Hepatocyte (in vitro differentiated cells): Measurements from ENCODE around the gene NUDT17. TPM values are rescaled to one million over a fixed set of nuclear protein-coding genes. Genes with fewer than 3 reads are reported as not detected.

Experiments used
- DNase-seq: peaks from one replicate; pipeline ENCODE4 v3.0.0-alpha.2; 2016; ENCODE audit warnings: low spot score
- H2AFZ ChIP-seq: fragments of 200-600 bp; sonication (generic); 2 replicates; pipeline ENCODE4 v1.6.0; 2016; ENCODE audit warnings: antibody characterized with exemption, mild to moderate bottlenecking
- H3K27ac ChIP-seq: fragments of 200-600 bp; sonication (generic); 2 replicates; pipeline ENCODE4 v1.5.1; 2016; ENCODE audit warnings: mild to moderate bottlenecking
- H3K27me3 ChIP-seq: fragments of 200-600 bp; sonication (generic); 2 replicates; pipeline ENCODE4 v1.6.1; 2016
- H3K36me3 ChIP-seq: fragments of 200-600 bp; sonication (generic); replicated peaks from 2 replicates; pipeline ENCODE4 v1.5.1; 2016; ENCODE audit warnings: low read depth; ENCODE audit not compliant: insufficient read depth
- H3K4me1 ChIP-seq: fragments of 200-600 bp; sonication (generic); 2 replicates; pipeline ENCODE4 v1.5.1; 2016; ENCODE audit warnings: mild to moderate bottlenecking, moderate library complexity; ENCODE audit not compliant: insufficient read depth
- H3K4me2 ChIP-seq: fragments of 200-600 bp; sonication (generic); 2 replicates; pipeline ENCODE4 v1.6.0; 2016
- H3K4me3 ChIP-seq: fragments of 200-600 bp; sonication (generic); 2 replicates; pipeline ENCODE4 v1.5.1; 2016; ENCODE audit warnings: mild to moderate bottlenecking
- H3K79me2 ChIP-seq: fragments of 200-600 bp; sonication (generic); 2 replicates; pipeline ENCODE4 v1.6.0; 2017; ENCODE audit warnings: mild to moderate bottlenecking
- H3K9me2 ChIP-seq: fragments of 200-600 bp; sonication (generic); replicated peaks from 2 replicates; pipeline ENCODE4 v1.6.0; 2017; ENCODE audit warnings: mild to moderate bottlenecking; ENCODE audit not compliant: insufficient read depth
- H3K9me3 ChIP-seq: fragments of 200-600 bp; sonication (generic); 2 replicates; pipeline ENCODE4 v1.5.1; 2016; ENCODE audit warnings: low read depth, mild to moderate bottlenecking
- H4K20me1 ChIP-seq: fragments of 200-600 bp; sonication (generic); 2 replicates; pipeline ENCODE4 v1.6.0; 2016; ENCODE audit warnings: mild to moderate bottlenecking; ENCODE audit not compliant: insufficient read depth, poor library complexity, severe bottlenecking
- EZH2 ChIP-seq: fragments of 200-600 bp; sonication (generic); IDR thresholded peaks from 2 replicates; pipeline ENCODE4 v1.6.1; 2016; ENCODE audit warnings: antibody characterized with exemption, mild to moderate bottlenecking, borderline replicate concordance
- EZH2phosphoT487 ChIP-seq: fragments of 200-600 bp; sonication (generic); IDR thresholded peaks from one replicate; pipeline ENCODE4 v1.6.1; 2018; ENCODE audit warnings: antibody characterized with exemption, mild to moderate bottlenecking, low read depth, moderate library complexity; ENCODE audit not compliant: unreplicated experiment, severe bottlenecking
- WGBS: methylation state at CpG from one replicate; pipeline ENCODE4 v1.1.6; 2016; ENCODE audit warnings: low lambda C conversion rate; ENCODE audit errors: missing lambda C conversion rate; 5-methylcytosine and 5-hydroxymethylcytosine counted together
- polyA plus RNA-seq: library from polyadenylated mRNA; unstranded; fragments of >200 nt; fragmentation: Nextera tagmentation; extraction: Ambion mirVana; gene quantifications from 2 replicates; pipeline ENCODE4 v1.2.1, GENCODE V29; 2016
- total RNA-seq: library from RNA; depleted of rRNA; stranded (reverse); fragments of >200 nt; gene quantifications from 2 replicates; pipeline ENCODE4 v1.2.3, GENCODE V29; 2014
- TF ChIP-seq, protein P1 (sequence below): fragments of 200-600 bp; sonication (generic); IDR thresholded peaks from 2 replicates; pipeline ENCODE4 v1.5.1; 2016; ENCODE audit warnings: antibody characterized with exemption, mild to moderate bottlenecking; ENCODE audit not compliant: poor library complexity

The NUDT17 gene
- total and polyA plus RNA-seq, 2 experiments from 2014 or later: 1.3 to 5.2 TPM

DNA sequence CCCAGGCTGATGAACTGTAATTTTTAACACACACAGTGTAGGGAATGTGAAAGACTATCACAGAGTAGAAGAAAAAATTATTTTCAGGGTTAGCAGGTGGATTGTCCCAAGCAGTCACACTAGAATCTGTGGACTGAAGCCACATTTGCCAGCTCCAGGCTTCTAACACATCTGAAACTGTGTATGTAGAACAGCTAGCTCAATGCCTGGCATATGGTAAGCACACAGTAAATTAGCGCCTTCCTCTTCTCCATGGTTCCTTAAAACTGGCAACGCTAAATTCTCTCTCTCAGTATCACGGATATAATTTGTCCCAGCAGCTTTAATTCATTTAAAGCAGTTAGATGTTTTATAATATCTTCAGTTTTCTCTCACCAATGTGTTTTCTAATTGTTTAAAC lies 2.4 kb upstream of the NUDT17 start:
- no peaks in the 10 kb centered on the region for H3K79me2 ChIP-seq
- H3K4me1 ChIP-seq: peaks cover 5% of the 10 kb centered on the region
- H3K36me3 ChIP-seq: no peaks in the 10 kb centered on the region
- TF ChIP-seq EZH2 (no peak), EZH2phosphoT487 (no peak)
- TF ChIP-seq, protein P1, sequence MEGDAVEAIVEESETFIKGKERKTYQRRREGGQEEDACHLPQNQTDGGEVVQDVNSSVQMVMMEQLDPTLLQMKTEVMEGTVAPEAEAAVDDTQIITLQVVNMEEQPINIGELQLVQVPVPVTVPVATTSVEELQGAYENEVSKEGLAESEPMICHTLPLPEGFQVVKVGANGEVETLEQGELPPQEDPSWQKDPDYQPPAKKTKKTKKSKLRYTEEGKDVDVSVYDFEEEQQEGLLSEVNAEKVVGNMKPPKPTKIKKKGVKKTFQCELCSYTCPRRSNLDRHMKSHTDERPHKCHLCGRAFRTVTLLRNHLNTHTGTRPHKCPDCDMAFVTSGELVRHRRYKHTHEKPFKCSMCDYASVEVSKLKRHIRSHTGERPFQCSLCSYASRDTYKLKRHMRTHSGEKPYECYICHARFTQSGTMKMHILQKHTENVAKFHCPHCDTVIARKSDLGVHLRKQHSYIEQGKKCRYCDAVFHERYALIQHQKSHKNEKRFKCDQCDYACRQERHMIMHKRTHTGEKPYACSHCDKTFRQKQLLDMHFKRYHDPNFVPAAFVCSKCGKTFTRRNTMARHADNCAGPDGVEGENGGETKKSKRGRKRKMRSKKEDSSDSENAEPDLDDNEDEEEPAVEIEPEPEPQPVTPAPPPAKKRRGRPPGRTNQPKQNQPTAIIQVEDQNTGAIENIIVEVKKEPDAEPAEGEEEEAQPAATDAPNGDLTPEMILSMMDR: no peak
- DNase-seq: no peak
- H3K9me3 ChIP-seq: no peaks in the 10 kb centered on the region
- no peaks in the 10 kb centered on the region for H3K9me2 ChIP-seq
- H3K27ac ChIP-seq: no peak overlapping the region
- WGBS: 96% methylated on average over 3 of the region's 3 CpGs
- H4K20me1 ChIP-seq: no peaks in the 10 kb centered on the region
- no peak overlapping the region for H2AFZ ChIP-seq
- H3K4me3 ChIP-seq: no peak overlapping the region
- no peaks in the 10 kb centered on the region for H3K27me3 ChIP-seq
- H3K4me2 ChIP-seq: no peak overlapping the region

DNA sequence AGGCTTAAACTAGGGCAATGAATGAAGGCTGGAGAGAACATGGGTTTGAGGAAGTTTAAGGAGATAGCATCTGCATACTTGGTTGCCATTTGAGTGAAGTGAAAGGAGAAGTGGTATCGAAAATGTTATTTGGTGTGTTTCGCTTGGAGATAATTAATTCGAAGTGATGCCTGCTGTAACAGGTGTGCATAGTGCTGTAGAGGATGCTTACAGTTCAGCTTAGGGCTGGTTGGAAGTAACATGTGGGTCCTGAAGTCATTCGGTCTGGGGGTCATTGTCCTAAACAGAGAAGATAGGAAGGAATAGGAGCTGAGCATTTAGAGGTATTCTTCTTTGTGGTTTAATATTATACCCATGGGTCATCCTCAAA lies 301 bp upstream of the NUDT17 start:
- H2AFZ ChIP-seq: peak overlapping the region; percentile 90
- WGBS: 32% methylated on average over 4 of the region's 4 CpGs
- H3K79me2 ChIP-seq: no peaks in the 10 kb centered on the region

DNA sequence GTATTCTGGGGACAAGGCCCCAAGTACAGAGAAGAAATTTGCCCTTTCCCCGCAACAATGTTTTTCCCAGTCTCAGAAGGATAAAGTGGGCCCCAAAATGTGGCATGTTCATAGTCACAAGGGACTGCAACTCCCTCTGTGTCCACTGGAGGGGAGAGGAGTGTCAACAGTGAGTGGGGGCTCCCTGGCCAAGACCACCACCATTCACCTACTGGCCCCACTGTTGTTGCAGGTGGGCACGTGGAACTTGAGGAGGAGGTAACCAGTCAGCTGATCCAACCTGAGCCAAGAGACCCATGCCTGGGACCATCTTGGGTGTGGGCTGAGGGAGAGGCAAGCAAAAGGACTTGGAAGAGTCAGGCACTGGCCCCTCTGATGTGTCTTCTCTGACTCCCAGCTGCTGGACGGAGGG lies 777 bp downstream of the NUDT17 start:
- Histone ChIP-seq H3K9me2 (no peaks in the 10 kb centered on the region), H3K27ac (peak overlapping the region; percentile 60), H3K9me3 (no peaks in the 10 kb centered on the region), H3K79me2 (no peaks in the 10 kb centered on the region), H3K27me3 (no peaks in the 10 kb centered on the region), H3K4me1 (peaks cover 5% of the 10 kb centered on the region), H3K36me3 (no peaks in the 10 kb centered on the region), H4K20me1 (no peaks in the 10 kb centered on the region), H3K4me3 (no peak overlapping the region), H3K4me2 (peak overlapping the region; percentile 95), H2AFZ (peak overlapping the region; percentile 90)
- DNase-seq: peak; percentile 61
- 81% methylated on average over 3 of the region's 3 CpGs for whole genome bisulfite sequencing
- TF ChIP-seq EZH2phosphoT487: no peak
- TF ChIP-seq, protein P1: peak; percentile 57
- no peak for TF ChIP-seq EZH2

More for the DNA sequence above, 301 bp upstream of the NUDT17 start:
- peaks cover 5% of the 10 kb centered on the region for H3K4me1 ChIP-seq
- TF ChIP-seq EZH2phosphoT487: no peak
- no peak for TF ChIP-seq EZH2
- TF ChIP-seq, protein P1: no peak
- H3K27ac ChIP-seq: no peak overlapping the region
- H3K4me3 ChIP-seq: peak overlapping the region; percentile 65
- no peaks in the 10 kb centered on the region for H3K36me3 ChIP-seq
- H3K4me2 ChIP-seq: peak overlapping the region; percentile 95
- no peak for DNase-seq
- no peaks in the 10 kb centered on the region for H3K9me3 ChIP-seq
- H3K9me2 ChIP-seq: no peaks in the 10 kb centered on the region
- H3K27me3 ChIP-seq: no peaks in the 10 kb centered on the region
- no peaks in the 10 kb centered on the region for H4K20me1 ChIP-seq

DNA sequence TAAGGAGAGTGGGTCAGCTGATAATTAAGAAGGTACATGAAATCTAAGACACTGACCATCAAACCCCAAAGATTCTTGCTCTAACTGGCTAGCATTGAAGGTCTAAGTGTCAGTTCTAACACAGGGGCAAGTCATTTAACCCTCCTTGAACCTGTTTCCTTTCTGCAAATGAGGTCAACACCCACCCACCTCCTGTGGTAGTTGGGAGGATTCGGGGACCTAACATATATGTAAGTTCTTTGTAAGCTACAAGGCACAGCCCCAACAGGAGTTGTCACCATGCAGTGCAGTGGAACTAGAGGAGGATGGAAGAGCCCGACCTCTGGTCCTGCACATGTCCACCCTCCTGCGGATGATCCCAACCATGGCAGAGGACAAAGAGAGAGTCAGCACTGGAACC lies 2.4 kb downstream of the NUDT17 start:
- 96% methylated on average over 3 of the region's 3 CpGs for WGBS
- Histone ChIP-seq H2AFZ (no peak overlapping the region), H3K4me3 (no peak overlapping the region), H3K27ac (no peak overlapping the region), H3K4me1 (peaks cover 5% of the 10 kb centered on the region), H3K9me3 (no peaks in the 10 kb centered on the region), H3K4me2 (no peak overlapping the region), H3K9me2 (no peaks in the 10 kb centered on the region), H4K20me1 (no peaks in the 10 kb centered on the region), H3K79me2 (no peaks in the 10 kb centered on the region), H3K27me3 (no peaks in the 10 kb centered on the region), H3K36me3 (no peaks in the 10 kb centered on the region)
- TF ChIP-seq EZH2: no peak
- no peak for TF ChIP-seq EZH2phosphoT487
- TF ChIP-seq, protein P1: no peak
- DNase-seq: no peak
